ENCODE data around the gene PCDH8.

The PCDH8 gene, protein sequence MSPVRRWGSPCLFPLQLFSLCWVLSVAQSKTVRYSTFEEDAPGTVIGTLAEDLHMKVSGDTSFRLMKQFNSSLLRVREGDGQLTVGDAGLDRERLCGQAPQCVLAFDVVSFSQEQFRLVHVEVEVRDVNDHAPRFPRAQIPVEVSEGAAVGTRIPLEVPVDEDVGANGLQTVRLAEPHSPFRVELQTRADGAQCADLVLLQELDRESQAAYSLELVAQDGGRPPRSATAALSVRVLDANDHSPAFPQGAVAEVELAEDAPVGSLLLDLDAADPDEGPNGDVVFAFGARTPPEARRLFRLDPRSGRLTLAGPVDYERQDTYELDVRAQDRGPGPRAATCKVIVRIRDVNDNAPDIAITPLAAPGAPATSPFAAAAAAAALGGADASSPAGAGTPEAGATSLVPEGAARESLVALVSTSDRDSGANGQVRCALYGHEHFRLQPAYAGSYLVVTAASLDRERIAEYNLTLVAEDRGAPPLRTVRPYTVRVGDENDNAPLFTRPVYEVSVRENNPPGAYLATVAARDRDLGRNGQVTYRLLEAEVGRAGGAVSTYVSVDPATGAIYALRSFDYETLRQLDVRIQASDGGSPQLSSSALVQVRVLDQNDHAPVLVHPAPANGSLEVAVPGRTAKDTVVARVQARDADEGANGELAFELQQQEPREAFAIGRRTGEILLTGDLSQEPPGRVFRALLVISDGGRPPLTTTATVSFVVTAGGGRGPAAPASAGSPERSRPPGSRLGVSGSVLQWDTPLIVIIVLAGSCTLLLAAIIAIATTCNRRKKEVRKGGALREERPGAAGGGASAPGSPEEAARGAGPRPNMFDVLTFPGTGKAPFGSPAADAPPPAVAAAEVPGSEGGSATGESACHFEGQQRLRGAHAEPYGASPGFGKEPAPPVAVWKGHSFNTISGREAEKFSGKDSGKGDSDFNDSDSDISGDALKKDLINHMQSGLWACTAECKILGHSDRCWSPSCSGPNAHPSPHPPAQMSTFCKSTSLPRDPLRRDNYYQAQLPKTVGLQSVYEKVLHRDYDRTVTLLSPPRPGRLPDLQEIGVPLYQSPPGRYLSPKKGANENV

DNA sequence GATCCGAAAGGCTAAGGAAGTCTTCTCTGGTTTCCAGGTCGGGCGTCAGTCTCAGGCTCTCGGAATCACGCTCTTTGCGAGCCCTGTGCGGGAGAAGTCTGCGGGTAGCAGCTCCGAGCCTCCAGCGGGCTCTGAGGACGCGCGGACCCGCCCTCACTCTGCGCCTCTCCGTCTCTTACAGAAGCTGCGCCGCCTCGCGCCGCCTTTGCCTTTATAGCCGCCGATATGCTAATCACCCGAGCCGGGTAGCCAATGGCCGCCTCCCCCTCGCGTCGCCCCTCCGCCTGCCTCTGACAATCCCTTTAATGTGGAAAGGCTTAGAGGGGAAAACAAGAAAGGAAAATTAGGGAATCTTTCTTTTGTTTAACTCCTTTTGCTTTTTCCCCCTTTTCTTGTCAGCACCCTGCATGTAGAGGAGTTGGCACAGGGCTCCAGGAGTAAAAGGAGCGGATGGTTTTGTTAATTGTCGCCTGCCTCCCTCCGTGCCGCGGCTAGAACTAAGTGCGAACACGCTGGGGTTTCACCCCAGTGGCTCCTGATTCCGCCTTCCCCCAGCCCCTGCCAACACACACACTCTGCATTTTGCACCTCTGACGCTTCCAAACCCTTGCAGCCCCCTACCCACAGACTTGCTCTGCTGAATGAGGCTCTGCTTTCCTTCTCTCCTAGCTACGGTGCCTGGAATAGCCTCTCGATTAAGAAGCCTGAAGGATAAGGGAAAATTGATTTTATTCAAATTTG, at the start of gene PCDH8:
TSS of gene PCDH8 (minus strand) at position 186 of the 741 bp plus-strand sequence. CDS start 204 bp downstream, outside the sequence.
- peak; percentile 19 for DNase-seq (ENCODE audit: low spot score)

DNA sequence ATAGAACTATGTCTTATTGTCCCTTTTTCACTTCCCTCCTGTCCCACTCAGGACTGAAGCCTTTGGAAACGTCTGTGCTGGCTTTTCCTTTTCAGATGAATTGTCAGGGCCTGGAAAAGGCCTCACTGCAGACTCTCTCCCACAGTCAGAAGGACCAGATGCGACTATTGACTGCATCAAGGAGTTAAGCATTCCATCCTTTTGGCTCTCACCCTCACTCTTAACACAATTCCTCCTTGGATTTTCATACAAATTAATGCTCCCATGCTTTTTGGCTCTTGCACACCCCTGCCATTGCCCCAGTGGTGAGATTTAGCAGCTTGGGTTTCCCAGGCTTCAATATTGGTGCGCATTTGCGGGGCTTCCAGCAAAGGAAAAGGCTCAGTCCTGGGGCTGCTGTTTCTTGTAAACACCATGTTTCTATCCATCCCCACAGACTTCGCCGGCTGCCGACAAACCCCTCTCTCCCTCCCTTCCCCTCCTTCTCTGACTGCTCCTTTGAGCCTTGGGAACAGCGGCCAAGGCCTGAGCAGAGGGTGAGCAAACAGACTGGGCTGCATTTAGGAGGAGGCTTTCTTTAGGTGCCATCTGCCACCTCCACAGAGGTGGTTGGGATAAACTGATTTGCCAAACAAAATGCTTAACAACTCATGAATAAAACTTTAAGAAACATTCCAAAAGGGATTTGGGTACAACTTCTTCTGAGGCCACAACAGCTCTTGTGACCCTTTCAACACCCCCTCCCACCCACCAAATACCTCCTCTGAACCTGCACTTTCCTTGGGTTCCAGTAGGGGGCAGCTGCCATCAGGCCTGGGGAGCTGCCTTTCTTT, 48.6 kb upstream of the PCDH8 start:
- DNase-seq (ENCODE audit: low spot score): no peak

DNA sequence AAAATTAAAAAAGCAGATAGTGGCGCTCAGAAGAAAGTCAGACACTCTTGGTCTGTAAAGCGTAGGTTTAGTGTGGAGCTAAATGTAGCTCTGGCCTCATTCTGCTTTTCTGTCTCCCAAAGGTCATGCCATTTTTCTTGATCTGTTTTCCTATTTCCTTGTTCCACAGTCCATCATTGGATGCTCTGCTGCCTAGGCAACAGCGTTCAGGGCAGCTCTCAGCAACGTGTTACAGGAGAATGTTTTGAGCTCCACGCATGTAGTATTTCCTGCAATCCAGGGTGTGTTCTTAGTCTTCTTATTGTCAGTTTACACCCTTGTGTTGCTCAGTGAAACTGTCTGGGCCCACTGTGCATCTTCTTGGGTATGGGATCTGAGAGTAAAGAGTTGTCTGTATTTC, 46.0 kb upstream of the PCDH8 start:
- no peak for DNase-seq (ENCODE audit: low spot score)

DNA sequence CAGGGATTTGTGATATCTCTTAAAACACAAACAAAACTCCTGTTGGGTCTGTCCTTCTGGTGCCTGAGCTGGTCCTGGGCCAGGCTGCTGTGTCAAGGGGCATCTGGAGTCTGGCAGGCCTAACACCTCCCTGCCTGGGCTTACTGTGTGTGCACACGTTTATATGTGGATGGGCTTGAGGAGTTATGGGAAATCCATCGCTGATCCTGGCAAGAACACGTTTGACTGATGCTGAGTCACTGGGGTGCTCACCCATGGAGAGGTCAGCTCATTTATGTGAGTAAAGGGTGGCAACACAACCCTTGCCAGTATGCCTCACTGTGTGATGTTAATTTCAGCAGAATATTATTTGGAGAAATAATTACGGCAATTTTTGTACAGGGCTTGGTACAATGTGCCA, 44.5 kb upstream of the PCDH8 start:
- peak; percentile 87 for DNase-seq (ENCODE audit: low spot score)

DNA sequence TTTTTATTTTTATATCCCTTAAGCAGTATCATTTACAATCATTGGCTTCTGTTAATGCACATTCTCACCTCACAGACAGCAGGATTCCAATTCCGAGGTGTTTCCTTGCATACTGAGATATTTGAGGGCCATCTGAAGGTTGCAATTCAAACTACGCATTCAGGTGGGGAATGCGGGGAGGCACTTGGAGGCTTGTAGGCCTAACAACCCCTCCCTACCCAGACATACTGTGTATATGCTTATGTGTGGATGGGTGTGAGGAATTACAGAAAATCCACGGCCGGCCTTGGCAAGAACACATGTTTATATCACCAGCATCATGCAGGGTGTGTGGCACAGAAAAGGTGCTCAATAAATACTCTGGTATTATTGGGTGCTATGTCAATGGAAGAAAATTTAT, 43.3 kb upstream of the PCDH8 start:
- no peak for DNase-seq (ENCODE audit: low spot score)

DNA sequence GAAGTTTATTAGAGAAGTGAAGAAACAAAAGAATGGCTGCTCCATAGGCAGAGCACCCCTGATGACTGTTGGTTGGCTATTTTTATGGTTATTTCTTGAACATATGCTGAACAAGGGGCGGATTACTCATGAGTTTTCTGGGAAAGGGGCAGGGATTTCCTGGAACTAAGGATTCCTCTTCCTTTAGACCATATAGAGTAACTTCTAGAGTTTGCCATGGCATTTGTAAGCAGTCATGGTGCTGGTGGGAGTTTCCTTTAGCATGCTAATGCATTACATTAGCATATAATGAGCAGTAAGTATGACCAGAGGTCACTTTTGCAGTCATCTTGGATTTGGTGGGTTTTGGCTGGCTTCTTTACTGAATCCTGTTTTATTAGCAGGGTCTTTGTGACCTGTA, 38.7 kb upstream of the PCDH8 start:
- DNase-seq (ENCODE audit: low spot score): no peak

DNA sequence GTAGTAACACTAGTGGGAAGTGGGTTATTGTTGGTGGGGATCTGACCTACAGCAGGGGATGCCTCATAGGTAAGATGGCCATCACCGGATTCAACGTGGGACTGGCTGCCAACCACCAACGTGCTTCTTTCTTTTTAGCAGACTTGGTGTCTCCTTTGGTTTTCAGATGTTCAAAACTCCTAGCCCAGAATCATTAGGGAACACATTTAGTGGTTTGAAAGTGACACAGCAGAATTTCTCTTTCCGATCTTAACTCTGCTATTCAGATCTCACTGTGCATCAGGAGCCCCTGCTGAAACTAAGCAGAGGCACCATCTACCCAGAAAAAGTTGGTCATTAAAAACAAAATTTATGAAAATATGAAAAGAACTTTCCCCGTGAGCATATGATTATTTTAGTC, 36.7 kb upstream of the PCDH8 start:
- DNase-seq (ENCODE audit: low spot score): no peak

DNA sequence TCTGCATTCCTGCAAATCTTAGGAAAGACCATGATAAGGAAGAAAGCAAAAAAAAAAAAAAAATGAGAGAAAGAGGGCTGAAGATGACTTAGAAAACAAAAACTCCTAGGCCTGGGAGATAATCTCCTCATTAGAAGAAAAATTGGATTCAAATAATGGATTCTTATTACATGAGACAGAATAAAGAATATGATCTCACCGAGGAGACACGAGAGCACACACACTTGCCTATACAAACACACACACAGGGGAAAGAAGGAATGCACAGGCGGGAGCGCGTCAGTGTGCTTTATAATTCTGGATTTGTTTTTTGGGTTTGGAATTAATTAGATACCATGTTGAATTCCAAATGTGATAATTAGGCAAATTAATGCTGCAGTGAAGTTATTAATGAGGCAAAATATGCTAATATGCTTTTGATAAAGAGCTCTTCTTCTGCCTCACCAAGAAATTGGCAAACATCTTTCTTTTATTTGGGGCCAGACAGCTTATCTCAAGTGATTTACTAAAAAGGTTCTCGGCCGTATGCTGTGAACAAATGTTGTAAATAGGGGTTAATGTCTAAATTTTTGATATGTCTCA, 36.1 kb upstream of the PCDH8 start:
- DNase-seq (ENCODE audit: low spot score): no peak

DNA sequence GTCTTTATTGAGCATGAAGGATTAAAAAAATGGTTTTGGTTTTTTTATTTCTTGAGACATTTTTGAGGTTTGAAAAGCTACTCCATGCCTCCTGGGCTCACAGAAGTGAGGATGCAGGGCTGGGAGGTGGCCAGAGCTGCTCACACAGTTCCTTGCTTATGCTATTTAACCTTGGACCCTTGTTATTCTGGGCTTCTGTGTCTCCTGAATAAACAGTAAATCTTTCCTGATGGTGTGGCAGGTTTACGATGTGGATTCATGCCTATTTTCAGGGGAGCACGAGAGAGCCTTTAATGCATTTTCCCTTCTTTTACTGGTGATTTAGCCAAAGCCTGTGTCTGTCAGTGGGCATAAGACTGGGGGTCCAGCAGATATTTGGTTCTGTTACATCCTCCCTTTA, 34.3 kb upstream of the PCDH8 start:
- no peak for DNase-seq (ENCODE audit: low spot score)

DNA sequence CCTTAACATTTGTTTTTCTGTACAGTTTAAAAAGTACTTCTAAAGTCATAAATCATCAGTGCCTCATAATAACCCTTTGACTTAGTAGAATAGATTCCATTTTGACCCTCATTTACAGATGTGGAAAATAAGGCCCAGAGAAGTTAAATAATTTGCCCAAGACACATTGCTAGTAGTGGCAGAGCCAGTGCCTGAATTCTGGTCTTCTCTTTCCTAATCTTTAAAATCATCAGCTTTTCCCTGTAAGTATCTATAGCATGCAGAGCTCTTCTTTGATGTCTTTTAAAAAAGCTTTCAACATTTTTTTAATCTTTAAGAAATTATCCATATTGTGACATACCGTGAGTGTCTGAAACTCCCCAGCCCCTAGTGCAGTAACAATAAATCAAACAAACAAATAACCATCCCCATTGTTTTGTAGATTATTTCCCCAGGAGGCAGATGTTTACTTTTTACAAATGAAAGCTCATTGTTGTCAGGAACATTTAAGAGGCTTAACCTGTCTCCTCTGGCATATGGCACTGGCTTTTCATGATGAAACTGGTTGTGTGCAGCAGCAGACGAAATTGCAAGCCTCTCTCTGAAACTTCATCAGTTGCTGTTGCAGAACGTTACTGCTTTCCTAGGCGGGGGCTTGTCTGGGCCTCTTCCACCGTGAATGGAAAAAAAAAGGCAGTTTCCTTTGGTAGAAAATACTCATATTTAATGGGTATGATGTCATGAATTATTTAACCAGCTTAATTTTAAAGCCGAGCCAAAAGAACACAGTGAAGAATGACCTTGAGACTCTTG, 31.7 kb upstream of the PCDH8 start:
- no peak for DNase-seq (ENCODE audit: low spot score)

DNA sequence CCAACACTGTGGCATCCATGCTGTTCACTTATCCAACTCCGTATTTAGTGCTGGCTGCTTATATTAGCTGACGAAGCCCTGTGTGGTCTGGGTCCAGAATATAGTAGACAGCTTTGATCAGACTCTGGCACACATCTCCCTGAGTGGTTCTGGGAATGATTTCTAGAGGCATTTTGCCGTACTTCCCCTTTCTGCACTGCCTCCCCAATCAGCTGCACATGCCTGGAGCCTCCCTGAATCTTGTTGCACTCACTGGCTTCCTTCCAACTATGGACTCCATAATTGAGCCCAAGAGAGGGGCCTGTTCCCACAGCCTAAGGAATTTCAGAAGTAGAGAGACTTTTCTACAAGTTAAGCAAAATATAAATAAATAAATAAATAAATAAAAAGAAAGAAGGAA, 30.4 kb upstream of the PCDH8 start:
- DNase-seq (ENCODE audit: low spot score): no peak

DNA sequence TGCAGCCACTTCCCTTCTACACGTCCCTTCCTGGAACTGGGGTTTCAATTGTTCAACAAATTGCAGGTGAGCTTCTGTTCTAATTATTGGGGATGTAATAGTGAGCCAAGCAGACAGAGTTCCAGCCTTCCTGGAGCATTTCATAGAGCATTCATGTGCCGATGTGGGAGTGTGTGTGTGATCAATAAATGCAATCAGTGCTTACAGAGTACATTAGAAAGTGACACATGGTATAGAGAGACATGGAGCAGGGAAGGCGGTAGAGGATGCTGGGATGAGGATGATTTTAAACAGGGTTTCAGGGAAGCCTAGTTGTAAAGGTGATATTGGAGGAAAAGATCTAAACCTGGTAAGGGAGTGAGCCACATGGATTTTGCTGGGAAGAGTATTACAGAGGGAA, 21.7 kb upstream of the PCDH8 start:
- no peak for DNase-seq (ENCODE audit: low spot score)

DNA sequence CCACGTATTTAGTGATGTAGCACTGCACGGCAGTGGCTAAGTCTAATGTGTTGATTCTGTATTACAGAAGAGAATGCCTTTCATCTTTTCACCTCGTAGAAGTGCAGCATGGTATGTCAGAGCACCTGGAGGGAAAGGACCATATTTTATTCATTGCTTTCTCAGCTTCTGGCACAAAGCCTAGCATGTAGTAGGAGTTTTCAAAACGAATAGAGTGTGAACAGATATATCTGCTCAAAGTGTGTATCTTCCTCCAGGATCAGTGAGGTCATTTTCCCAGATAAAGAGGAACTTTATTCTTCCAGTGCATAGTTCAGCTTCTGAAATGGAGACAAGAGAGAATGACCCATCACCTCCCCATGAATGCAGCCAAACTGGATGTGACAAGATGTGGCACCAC, 21.2 kb upstream of the PCDH8 start:
- no peak for DNase-seq (ENCODE audit: low spot score)

DNA sequence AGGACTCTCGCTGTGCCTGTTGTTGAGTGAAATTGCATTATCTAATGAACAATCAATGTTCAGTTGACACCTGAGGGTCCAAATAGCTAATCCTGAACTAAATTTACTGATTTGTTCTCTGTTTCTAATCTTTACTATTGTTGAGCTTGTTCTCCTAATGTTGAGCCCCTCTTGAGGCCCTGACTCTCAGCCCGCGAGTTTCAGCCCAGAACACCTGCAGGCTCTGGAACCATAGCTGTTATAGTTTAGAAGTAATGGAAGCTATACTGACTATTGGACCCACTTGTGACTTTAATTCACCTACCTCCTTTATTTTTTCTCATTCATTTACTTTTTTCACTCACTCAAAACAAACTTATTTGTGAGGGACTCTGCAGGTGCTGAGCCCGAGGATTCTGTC, 20.6 kb upstream of the PCDH8 start:
- no peak for DNase-seq (ENCODE audit: low spot score)

DNA sequence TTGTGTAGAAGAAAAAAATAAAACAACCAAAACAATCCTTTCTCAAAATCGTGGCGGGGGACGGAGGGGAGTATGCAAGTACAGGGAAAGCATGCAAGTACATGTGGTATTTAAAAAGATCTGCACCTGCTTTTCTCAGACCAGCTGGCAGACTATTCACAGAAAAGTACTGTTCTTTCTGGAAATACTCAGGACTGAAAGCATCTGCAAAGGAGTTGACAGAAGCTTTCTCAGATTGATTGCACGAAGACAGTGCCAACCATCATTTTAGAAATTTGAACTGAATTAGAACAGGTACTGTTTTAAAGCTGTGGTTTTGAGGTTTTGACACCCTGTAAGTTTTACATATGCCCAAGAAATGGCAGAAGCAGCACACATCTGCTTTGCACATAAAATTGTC, 19.8 kb upstream of the PCDH8 start:
- DNase-seq (ENCODE audit: low spot score): no peak

DNA sequence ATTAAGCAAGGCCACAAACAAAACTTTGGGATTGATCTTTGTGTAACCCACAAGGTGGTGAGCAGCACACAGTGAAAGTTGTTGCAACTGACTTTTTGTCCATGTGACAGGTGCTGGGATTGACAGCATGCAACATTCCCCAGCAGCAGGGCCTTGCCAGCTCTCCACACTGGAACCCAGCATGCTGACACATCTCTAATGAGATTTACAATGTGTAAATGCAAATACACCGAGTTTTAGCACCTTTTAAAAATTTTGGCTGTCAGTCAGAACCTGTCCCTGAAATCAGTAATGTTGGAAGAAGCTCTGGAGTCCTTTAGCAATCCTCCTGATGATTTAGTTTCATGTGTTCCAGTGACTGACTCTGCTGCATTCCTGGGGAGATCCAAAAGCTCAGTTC, 16.5 kb upstream of the PCDH8 start:
- no peak for DNase-seq (ENCODE audit: low spot score)

DNA sequence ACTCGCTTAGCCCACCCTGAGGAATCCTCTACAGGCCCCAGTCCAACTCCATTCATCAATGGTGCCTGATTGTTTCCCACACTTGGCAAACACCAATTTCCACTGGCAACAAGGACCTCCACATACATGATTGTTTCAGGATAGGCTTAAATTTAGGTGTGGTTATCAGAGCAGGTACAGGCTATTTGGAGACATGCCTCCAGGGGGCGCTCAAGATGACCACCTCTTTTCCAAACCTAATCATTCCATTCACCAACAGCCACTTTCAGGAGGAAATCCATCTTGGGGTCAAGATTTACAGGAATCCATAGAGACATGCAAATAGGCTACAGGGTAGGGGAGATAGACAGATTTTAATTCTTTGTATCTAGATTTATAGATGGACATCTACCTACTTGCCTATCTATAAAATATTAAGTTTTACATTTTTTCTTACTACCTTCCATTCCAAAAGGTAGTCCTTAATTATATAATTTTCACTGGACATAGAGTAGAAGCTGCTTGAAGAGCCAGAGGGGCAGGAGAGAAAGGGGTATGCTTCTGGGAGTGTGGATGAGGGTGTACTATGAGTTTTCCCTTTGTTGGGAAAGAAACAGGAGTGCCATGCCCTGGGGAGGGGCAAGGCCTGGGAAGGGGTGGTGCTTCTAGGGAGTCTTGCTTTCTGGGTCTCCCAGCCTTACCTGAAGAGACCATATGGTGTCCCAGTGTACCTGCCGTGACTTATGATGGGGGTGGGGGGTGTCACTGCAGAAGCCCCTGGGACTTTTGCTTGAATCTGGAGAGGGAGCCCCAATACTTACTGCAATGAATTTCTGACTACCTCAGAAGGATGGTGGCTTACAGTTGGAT, 14.1 kb upstream of the PCDH8 start:
- DNase-seq (ENCODE audit: low spot score): peak; percentile 33

DNA sequence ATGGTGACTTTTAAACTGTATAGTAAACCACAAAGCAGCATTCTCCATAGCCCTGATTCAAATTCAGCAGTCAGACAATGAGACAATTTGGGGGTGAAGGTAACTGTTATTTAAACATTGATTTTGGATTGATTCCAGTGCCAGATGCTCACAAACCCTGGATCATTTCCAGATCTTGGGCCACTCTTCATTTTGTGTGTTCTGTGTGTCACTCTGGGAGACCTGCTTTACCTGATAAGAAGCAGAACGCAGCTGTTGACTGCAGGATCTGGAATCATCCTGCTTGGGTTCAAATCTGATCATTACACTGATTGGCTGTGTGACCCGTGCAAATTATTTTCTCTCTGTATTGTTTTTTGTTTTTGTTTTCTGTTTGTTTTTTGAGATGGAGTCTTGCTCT, 4.0 kb upstream of the PCDH8 start:
- no peak for DNase-seq (ENCODE audit: low spot score)

Data from kidney tubule cell (primary cell).